ENCODE data around the gene TUBGCP4. TPM values are rescaled to one million over a fixed set of nuclear protein-coding genes. Genes with fewer than 3 reads are reported as not detected.
A peak's percentile ranks its signal among the peaks of the same experiment; 100 is the strongest.
"Not testable (repeated sequence)": the region's sequence is repeated elsewhere in the genome, so short reads cannot be mapped to it uniquely, and the experiment has no call there.

The TUBGCP4 gene
- polyA plus RNA-seq, 3 donors, result 23.7 to 35.0 (median 31.5) TPM

DNA sequence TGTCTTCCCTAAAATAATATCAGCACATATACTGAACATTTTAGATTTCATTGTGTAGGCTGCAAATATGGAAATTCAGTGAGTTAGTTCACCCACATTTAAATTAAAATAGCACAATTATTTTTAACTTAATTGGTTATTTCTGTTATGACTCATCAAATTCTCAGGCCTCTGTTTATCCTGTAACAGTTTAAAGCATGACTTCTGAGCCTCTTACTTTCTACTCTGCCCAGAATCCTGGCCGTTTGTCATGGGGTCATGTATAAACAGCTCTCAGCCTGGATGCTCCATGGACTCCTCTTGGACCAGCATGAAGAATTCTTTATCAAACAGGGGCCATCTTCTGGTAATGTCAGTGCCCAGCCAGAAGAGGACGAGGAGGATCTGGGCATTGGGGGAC lies 12.2 kb downstream of the TUBGCP4 start:
- no peak for DNase-seq

DNA sequence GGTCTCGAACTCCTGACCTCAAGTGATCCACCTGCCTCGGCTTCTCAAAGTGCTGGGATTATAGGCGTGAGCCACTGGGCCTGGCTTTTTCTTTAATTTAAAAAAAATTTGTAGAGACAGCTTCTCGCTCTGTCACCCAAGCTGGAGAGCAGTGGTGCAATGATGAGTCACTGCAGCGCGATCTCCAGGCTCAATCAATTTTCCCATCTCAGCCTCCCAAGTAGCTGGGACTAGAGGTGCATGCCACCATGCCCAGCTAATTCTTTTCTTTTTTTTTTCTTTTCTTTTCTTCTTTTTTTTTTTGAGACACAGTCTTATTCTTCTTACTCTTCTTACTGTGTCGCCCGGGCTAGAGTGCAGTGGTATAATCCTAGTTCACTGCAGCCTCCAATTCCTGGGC lies 19.8 kb downstream of the TUBGCP4 start:
- no peak for DNase-seq

DNA sequence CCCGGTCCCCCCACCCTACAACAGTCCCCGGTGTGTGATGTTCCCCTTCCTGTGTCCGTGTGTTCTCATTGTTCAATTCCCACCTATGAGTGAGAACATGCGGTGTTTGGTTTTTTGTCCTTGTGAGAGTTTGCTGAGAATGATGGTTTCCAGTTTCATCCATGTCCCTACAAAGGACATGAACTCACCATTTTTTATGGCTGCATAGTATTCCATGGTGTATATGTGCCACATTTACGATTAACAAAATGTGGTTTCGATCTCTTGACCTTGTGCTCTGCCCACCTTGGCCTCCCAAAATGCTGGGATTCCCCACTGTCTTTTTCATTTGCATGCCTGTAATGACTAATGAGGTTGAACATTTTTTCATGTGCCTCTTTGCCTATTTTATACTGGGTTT lies 22.7 kb downstream of the TUBGCP4 start:
- DNase-seq, result not testable (repeated sequence)

DNA sequence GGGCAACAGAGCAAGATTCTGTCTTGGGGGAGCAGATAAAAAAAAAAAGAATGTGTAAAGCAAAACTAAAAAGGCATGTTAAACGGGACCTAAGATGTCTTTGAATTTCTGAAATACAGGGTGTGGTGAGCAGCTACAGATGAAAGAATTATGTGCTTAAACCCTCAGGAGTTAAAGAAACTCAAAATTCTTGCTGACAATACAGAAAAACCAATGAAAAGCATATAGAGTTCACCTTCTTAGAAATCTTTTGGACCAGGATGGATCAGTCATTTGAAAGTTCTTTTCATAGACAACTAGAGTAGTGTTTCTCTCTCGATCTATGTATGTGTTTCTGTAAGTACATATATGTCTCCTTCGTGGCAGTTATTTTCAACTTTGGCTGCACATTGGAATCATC lies 31.4 kb downstream of the TUBGCP4 start:
- no peak for DNase-seq

DNA sequence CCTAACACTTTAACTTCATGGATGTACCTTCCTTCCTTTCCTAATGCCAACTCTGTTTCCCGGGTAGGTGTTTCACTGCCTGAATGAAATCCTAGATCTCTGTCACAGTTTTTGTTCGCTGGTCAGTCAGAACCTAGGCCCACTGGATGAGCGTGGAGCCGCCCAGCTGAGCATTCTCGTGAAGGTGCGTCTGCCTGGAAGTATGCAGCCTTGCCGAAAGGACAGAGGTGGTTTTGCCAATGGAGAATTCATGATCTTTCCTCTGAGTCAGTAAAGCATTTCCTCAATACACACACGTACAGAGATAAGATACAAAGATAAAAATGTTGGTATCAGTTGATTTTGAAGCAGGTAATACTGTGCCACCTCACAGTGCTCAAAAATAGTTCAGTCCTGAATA lies 32.7 kb downstream of the TUBGCP4 start:
- DNase-seq, result no peak

DNA sequence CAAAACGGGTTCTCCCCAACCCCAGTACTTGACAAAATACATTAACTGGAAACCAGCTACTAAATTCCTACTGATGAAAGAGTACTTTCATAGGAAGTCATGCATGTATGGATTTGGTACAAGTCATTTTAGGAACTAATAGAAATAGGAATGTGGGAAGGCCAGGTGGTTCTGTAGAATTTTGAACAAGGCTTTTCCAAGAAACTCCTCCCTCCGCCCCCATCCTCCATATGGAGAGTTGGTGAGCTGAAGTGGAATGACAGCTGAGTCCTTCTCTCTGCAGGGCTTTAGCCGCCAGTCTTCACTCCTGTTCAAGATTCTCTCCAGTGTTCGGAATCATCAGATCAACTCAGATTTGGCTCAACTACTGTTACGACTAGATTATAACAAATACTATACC lies 33.2 kb downstream of the TUBGCP4 start:
- no peak for DNase-seq

DNA sequence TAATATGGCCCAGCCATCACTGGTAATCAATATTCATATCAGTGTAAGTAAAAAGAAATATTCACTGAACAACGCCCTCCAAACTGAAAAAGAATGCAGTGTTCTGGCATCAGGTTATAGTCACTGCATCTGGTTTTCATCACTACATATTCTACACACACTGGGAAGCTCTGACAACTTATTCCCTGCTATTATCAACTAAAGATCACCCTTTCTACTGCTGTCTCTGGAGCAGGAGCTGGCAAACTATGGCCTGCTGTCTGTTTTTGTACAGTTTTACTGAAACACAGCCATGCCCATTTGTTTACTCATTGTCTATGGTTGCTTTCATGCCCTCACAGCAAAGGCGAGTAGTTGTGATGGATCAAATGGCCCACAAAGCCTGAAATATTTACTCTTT lies 35.3 kb downstream of the TUBGCP4 start:
- DNase-seq, result no peak

DNA sequence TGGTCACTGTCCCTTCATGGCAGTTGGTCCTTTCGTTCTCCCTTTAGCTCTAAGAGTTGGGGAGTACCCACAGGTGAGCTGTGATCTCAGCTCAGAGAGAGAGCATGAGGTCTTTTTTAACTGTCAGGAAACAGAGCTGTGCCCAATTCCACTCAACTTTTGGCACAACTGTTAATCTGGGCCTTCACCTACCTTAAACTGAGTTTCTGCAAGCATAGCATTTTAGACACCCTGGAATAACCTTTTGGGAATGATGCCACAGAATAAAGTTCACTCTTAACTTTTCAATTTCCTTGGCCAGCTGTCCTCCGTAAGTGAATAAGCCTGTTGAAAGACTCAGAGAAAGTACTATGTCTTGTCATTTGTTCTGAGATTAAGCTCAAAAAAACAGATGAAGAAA lies 35.9 kb downstream of the TUBGCP4 start:
- no peak for DNase-seq

DNA sequence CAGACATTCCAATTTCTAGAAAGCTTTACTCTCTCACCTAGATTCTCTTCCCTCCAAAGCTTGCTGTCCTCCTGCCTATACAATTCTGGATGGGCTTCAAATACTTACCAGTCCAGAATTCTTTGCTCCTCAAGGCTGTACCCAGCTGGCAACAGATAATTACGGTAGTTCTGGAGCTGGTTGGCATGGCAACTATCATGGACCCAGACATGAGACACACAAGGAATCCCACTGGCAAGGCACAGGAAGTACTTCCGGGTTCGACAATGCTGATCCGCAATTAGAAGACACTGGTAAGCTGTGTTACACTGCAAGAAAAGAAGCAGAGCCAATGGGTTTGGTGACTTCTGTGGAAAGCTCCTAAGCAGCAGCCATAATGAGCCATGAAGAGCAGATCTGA lies 37.9 kb downstream of the TUBGCP4 start:
- no peak for DNase-seq

DNA sequence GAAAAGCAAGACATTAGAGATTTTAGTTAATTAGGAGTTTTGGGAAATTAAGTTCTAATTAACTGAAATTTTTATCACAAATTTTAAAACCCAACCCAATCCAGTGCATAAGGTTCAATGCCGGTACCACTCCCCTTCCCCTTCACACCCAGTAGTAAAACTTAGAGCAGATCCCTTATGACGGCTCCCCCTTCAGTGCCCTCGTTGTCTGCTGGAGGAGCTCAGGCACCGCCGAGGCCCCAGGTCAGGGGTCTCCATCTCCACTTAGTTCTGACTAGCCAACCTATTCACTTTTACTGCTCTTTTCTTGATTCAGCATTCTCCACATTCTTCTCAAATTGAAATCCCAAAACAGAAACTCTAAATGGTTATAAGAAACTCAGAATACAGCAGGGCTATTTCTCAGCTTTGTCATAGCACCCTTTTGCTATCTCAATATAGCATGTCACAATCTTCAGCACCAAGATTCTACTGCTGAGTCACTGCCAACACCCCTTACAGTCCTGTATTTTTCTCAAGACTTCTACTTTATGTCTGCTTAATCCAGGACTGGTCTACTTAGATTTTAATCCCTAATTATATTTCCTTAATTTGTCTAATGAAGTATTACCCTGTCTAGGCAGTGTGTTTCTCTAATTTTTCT lies 39.8 kb downstream of the TUBGCP4 start:
- DNase-seq, result no peak

DNA sequence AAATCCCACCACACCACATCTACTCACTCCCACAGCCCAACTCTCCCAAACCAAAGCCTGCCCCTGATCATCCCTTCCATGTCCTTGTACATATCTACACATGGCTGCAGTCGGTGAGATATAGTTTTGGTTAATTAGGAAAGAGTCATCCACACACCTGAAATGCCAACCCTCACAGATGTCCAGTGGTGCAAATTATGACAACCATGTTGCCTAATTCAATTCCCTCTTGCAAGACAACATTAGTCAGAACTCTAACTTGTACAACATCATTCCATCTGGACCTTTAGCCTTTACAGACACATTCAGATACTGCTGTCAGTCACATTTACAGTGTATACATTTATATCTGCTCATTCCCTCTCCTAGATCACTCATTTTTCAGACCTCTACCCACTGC lies 41.2 kb downstream of the TUBGCP4 start:
- DNase-seq, result no peak

DNA sequence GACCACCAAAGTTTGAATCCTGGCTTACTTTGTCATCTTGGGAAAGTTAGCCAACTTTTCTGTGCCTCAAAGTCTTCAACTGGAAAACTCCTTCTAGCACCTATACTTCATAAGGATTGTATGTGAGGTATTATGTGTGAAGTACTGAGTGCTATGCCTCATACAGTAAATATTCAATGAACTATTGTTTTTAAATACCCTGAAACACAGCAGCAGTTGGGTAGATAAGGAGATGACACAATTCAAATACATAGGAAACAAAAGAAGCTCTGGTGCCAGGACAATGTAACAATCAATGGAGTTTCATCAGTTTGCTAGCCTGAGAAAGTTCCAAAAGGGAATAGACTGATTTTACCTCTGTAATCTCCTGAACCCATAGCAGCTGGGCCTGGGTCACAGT lies 43.3 kb downstream of the TUBGCP4 start:
- no peak for DNase-seq

DNA sequence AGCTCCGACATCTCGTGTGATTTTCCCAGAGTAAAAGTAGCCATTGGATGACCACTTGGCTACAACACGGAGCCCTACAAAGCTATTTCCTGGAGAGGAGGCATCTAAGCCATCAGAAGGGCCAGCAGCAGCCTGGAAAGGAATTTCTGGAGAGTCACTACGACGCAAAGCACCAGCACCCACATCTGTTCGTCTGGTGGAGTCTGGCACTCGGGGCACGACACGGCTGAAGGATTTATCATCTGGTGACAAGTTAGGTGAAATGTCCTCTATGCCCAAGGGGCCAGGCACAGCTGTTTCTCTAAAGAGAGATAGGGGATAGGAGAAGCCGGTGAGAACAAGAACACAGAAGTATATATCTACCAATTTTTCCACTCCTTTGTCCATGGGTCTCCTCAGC lies 49.5 kb downstream of the TUBGCP4 start:
- DNase-seq, result no peak

DNA sequence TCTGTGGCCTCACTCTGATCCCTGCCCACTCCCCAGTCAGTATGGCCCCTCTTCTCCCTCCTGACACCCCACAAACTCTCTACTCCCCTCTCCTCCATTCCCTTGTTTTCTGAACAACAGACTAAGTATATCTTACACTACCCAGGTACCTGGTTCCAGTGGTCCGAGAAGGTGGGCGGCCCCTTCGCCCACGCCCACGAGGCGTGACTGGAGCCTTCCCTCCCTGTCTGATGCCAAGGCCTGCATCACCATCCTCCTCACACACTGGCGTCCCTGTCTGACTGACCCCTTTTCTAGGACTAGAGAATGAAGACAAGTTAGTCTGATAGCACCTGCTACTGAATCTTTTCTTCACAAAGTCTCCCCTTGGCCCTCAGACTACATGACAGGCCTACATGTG lies 50.0 kb downstream of the TUBGCP4 start:
- DNase-seq, result no peak

DNA sequence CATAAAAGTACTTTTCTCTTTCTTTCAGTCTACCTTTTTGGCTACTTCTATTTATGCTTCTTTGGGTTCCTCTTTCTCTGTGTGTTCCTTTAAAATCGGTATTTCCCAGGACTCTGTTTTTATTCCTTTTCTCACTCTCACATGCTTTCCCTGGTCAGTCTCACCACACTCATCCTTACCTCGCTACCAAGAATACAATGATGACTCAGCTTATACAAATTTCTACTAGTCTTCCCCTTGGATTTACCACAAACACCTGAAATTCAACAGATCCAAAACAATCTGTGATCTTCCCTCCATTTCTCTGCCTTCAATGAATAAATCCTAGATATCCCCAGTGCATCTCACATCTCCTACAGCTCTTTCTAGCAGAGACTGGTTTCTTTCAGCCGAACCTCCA lies 52.9 kb downstream of the TUBGCP4 start:
- DNase-seq, result no peak

DNA sequence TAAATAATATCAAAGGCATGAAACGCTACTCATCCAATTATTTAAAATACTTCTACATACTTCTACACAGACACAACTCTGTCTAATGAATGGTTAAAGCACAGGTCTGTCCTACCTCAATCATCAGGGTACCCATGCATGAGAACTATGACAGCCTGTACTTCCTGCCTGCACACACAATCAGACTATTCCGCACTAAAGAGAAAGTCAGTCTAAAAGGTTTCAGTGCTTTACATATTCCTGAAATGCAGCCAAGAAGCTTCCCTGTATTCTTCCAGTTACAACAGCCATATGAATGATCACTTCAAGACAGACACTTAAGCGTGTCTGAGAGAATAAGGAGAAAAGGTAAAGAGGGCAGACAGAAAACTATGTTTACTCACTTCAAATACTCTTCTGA lies 58.8 kb downstream of the TUBGCP4 start:
- DNase-seq, result no peak

DNA sequence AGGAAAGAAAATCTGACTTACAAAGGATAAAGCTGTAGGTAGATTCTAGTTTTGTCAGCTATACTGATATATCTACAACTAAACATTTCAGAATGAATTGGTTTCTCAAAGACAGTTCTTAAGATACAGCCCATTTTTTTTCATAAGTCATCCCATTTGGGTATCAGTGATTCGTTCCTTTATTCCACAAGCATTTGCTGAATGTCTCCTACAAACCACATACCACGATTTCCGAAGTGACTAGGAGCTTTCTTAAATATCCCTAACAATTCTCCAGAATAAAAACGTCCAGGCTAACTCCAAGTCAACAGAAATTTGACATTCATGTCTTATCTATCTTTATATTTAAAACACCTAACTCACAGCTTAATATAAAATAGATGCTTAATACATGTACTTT lies 62.3 kb downstream of the TUBGCP4 start:
- no peak for DNase-seq

DNA sequence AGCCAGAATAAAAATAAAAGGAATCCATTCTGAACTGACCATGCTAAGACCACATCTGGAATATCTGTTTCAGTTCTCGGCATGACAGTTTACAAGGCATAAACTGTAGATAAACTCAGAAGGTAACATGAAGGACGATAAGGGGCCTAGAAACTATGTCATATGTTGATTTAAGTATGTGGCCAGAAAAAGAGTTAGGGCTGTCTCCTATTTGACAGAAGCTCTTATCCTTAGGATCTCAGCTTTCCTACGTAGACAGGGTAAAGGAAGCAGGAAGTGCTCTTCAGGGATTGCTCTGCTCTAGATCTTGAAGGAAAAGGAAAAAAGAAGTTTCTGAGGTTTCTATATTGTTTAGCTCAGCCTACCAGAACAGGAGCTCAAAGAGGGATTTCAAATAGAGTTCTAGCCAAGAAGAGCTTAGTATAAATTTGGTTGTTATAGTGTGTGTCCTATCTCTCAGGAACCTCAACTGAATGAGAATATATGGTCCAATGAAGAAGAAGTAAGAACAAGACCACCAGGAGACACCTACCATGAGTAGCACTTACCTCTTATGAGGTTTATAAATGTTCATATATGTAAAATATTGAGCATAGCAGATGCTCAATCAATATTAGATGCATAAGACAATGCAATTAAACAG lies 62.9 kb downstream of the TUBGCP4 start:
- no peak for DNase-seq

DNA sequence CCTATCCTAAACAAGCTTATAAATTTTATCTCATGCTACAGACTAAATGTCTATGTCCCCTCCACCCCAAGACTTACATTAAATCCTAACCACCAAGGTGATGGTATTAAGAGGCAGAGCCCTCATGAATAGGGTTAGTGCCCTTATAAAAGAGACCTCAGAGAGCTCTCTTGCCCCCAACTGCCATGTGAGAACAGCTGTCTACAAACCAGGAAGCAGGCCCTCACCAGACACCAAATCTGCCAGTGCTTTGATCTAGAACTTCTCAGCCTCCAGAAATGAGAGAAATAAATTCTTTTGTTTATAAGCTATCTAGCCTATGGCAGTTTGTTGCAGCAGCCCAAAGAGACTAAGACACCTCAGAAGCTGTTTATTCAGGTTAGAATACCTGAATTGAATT lies 63.5 kb downstream of the TUBGCP4 start:
- no peak for DNase-seq

DNA sequence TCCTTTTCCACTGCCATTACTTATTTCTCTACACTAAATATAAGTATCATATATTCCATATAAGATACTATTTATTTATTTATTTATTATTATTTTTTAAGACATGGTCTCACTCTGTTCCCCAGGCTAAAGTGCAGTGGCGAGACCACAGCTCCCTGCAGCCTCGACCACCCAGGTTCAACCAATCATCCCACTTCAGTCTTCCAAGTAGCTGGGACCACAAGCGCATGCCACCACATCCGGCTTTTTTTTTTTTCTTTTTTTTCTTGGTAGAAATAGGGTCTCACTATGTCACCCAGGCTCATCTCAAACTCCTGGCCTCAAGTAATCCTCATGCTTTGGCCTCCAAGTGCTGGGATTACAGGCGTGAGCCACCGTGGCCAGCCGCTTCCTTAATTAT lies 65.5 kb downstream of the TUBGCP4 start:
- DNase-seq, result no peak

DNA sequence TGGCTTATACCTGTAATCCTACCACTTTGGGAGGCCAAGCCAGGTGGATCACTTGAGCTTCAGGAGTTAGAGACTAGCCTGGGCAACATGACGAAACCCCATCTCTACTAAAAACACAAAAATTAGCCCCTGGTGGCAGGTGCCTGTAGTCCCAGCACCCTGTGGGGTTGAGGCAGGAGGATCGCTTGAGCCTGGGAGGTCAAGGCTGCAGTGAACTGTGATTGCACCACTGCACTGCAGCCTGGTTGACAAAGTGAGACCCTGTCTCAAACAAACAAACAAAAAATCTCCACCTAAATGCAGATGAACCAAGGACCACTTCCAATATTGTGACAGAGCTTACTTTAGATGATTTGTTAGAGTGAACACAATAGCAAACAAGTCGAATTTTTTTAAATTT lies 68.4 kb downstream of the TUBGCP4 start:
- DNase-seq, result no peak

DNA sequence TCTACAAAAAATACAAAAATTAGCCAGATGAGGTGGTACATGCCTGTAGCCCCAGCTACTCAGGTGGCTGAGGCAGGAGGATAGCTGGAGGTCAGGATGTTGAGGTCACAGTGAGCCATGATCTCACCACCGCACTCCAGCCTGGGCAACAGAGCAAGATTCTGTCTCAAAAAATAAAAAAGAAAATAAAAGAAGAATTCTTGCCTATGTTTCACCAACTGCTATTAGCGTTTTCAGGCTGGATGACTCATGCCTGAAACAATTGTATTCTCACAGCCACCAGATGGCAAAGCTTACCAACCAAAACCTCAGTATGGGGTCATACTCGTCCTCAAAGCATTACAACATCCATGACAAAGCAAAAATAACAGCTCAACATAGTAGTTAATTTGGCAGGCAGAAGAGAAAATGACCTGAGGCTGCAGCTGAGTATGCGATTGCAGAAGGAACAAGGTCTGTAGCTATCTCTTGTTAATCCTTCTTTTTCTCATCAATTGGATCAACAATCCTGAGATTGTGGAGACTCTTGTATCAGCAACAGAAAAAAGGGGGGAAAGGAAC lies 69.9 kb downstream of the TUBGCP4 start:
- DNase-seq, result peak; percentile 3

DNA sequence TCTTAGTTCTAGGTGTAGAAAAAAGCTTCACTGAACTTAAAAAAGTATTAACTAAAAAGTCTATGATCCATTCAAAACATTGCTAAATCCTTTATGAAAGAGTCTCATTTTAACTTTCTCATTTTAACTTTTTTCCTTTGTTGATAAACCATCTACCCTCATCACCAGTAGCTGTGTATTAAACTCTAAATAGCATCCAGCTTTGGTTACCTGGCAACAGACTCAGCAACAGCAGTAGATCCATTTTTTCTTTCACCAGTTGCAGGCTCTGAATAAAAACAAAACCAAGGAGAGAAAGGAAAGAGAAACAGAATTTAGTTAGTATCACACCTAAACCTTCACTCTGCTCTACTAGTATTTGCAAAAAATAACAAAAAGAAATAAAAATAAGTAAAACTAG lies 70.4 kb downstream of the TUBGCP4 start:
- no peak for DNase-seq

DNA sequence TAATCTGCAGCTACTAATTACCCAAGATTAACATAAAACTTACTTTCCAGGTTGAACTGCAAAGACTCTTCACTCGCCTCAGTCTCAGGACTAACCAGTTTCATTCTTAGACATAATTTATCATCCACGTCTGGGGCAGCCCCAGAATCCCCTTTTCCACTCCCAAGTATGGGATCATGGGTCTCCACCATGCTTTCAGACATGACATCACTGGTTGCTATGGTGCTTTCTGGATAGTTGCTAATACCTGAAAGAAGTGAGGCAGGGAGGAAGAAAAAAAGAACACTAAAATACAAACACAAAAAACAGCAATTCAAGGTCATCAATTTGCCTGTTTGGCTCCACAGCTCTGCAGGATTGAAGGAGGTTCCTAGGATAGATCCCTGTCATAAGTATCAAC lies 75.4 kb downstream of the TUBGCP4 start:
- no peak for DNase-seq

All from renal pelvis (tissue), 4 donors.